Activated CD4-positive, alpha-beta T cell treated with anti-CD3 and anti-CD28 coated beads for 4 hours (primary cell): ENCODE data around the gene MYBPC1.
"Not testable (repeated sequence)": the region's sequence is repeated elsewhere in the genome, so short reads cannot be mapped to it uniquely, and the experiment has no call there.

Experiments used
- DNase-seq, 2 donors: peaks; one replicate each; pipeline ENCODE4 v3.0.0-alpha.2; 2020

MYBPC1 gene

GRCh38 chr12:101660662-101661061, 65.9 kb downstream of the MYBPC1 start:
- DNase-seq: not testable (repeated sequence)

DNA sequence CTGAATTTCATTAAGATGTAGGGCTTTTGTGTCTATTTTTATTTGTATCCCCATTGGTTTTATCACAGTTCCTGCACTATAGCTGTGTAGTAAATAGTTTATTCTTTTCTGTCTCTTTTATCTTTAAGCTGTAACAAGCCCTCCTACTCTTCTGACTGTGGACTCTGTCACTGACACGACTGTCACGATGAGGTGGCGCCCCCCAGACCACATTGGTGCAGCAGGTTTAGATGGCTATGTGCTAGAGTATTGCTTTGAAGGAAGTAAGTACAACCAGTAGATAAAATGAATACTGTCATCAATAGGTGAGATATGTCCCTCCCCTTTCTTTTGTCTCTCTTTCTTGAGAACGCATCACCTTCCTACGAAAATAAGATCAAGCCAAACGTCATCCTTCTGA, 68.5 kb downstream of the MYBPC1 start:
- DNase-seq: no peak

GRCh38 chr12:101664992-101665391, 70.2 kb downstream of the MYBPC1 start:
- DNase-seq: no peak

DNA sequence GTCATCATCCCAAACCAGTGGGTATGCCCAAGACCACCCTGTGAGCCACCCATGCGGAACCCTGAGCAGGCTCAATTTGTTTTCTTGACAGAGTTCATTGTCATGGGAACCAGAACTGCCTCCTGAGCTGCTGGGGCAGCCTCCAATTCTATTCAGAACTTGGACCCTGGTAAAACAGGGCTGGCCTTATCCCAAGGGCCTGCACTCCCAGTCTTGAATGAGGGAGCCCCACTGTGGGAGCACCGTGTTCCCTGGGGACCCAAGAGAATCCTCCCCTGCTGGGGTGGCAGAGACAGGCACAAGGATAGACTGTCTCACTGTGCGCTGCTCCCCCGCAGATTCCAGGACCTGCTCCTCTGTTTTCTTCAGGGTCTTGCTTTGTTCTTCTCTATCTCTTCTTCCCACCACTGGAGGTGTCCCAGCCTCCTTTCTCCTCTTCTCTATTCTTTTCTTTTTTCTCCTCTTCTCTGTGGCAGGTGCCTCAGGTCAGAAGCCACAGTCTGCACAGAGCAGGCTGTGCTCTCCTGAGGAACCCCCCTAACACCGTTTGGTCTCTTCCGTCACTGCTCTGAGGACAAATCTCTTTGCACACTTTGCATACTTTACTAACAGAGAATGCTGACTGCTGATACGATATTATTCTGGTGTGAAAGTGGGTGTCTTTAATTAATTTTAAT, 71.4 kb downstream of the MYBPC1 start:
- no peak for DNase-seq

DNA sequence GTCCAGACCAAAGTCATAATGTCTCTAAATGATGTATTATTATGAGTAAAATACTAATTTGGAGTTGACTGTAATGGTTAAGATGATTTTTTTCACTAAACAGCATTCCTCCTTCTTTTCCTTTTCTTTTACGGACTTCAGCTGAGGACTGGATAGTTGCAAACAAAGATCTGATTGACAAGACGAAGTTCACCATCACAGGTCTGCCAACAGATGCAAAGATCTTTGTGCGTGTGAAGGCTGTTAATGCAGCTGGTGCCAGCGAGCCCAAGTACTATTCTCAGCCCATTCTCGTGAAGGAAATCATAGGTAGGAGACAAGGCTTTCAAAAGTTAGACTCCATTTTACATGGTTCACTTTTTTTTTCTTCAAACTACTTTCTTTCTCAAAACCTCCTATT, 72.8 kb downstream of the MYBPC1 start:
- DNase-seq: no peak

- peak; percentile 1 to 10 for DNase-seq
These were observed 75.4 kb downstream of the MYBPC1 start for GRCh38 chr12:101670007-101670671.

DNA sequence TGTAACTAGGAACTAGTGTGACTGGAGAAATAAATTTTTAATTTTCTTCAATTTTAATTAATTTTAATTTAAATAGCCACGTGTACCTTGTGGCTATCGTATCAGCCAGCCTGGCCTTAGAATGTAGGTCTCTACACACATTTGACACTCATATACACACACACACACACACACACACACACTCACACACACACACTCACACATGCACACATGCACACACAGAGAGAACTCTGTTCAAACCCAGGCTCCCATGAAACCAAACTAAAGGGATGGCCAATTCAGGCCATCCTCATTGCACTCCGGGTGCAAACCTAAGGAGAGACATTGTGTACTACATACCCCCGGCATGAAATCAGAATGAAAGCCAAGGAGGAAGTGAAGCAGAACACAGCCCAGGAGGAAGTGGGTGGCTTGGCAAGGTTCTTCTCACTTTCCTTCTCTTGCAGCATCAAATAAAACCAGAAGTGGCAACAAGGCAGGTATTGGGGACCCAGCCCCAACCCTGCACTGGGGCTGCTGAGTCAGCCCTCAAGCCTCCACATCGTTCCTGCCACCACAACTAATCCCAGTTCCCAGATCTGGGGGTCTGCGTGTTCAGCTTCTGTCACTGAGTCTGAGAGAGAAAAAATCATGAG, 76.5 kb downstream of the MYBPC1 start:
- peak; percentile 2 to 3 for DNase-seq

DNA sequence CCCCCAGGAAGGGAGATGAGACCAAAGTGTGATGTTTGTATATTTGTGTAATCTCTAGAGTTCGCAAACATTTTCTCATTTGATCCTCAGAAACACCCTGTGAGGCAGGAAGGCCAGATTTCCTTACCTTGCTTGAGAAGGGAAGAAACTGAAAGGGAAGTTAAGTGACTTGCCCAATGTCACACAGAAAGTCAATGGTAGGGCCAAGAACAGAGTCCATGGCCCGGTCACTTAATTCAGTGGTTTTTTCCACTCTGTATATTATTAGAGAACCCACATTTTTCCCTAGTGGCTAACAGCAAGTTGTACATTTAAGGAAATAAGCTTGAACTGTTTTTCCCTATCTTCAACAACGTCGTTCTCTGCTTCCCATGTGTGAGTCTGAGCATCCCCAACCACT, 77.1 kb downstream of the MYBPC1 start:
- DNase-seq: no peak

GRCh38 chr12:101675555-101675954, 80.8 kb downstream of the MYBPC1 start:
- no peak for DNase-seq

- not testable (repeated sequence) for DNase-seq
These were observed 81.7 kb downstream of the MYBPC1 start for GRCh38 chr12:101676497-101676896.

- no peak for DNase-seq
These were observed 83.3 kb downstream of the MYBPC1 start for GRCh38 chr12:101678081-101678480.

GRCh38 chr12:101680240-101680639, 85.5 kb downstream of the MYBPC1 start:
- no peak for DNase-seq

DNA sequence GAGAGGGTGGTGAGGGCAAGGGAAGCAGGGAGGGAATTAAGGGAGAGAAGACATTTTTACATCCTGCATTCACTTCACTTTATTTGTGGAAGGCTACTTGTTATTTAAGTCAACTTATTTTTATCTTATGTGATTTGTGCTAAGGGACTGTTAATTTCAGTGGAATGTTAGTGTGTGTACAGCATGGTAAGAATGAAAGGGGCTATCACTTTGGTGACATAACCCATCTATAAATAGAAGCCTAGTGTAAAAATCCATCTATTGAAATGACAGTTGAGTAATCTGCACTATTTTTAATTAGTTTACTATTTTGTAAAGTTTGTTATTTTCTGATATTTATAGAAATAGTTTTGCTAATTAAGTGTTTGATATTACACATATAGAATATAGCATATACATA, 85.9 kb downstream of the MYBPC1 start:
- DNase-seq: no peak

DNA sequence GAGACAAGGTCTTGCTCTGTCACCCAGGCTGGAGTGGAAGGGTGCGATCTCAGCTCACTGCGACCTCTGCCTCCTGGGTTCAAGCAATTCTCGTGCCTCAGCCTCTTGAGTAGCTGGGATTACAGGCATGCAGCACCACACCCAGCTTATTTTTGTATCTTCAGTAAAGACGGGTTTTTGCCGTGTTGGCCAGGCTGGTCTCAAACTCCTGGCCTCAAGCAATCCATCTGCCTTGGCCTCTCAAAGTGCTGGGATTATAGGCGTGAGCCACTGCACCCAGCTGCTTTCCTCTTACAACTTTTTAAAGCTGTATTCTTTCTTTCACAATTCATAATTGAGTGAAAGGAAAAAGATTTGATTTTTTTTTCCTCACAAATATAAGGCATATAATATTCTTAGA, 86.9 kb downstream of the MYBPC1 start:
- DNase-seq: not testable (repeated sequence)

DNA sequence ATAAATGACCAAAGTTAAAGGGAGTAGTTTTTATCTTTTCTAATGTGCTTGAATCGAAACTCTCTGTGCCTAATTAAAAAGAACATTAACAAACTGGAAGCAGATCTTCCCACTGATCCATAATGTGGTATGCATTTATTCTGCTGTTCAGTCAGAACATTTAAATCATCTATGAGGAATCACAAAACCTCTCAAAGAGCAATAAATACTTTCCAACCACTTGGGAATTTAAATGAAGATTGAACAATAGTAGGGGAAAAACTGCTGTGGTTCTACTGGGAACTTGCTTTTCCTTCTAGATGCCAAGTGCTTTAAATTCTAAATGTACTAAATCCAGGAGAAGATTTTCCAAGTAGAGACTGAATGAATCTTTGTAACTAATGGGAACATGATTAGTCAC, 90.3 kb downstream of the MYBPC1 start:
- DNase-seq: no peak

DNA sequence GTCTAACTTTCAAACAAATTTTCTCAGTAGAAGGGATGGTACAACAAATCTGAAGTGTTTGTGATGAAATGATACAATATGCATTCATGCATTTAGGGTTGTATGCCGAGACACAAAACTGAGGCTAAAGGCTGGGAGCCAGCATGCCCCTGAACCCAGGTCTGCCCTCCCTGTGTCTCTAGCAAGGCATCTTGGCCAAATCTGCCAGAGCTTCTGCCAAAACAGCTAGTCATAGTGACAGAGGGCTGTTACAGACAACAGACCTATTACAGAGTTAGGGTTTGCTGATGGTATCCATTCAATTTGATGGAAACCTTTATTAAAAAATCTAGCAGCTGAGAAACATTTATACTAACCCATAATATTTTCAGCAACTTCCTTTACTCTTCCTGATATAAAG, 91.4 kb downstream of the MYBPC1 start:
- DNase-seq: no peak

- DNase-seq: no peak
These were observed 95.8 kb downstream of the MYBPC1 start for GRCh38 chr12:101690544-101691098.

GRCh38 chr12:101691503-101692096, 96.8 kb downstream of the MYBPC1 start:
- no peak for DNase-seq

DNA sequence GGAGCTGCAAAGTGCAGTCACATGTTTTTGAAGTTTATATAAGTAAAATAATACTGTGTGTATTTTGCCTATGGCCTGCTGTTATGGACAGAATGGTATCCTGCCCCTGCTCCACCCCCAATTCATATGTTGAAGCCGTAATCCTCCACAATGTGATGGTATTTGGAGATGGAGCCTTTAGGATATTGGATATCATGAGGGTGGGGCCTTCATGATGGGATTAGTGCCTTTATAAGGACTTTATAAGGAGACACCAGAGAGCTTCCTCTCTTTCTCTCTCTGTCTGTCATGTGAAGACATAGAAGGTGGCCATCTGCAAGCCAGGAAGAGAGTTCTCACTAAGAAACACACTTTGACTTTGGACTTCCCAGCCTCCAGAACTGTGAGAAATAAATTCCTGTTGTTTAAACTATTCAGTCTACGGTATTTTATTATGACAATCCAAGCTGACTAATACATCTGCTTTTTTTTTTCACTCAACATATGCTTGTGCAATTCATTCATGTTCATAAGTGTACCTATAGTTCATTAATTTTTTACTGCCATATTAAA, 99.6 kb downstream of the MYBPC1 start:
- DNase-seq: no peak

- DNase-seq: no peak
These were observed 100.2 kb downstream of the MYBPC1 start for GRCh38 chr12:101694986-101695385.

GRCh38 chr12:101695706-101696105, 100.9 kb downstream of the MYBPC1 start:
- DNase-seq: no peak

- no peak for DNase-seq
These were observed 101.8 kb downstream of the MYBPC1 start for GRCh38 chr12:101696251-101697196.
